ENCODE measurements around the gene ANKRD12.

ANKRD12 gene

DNA sequence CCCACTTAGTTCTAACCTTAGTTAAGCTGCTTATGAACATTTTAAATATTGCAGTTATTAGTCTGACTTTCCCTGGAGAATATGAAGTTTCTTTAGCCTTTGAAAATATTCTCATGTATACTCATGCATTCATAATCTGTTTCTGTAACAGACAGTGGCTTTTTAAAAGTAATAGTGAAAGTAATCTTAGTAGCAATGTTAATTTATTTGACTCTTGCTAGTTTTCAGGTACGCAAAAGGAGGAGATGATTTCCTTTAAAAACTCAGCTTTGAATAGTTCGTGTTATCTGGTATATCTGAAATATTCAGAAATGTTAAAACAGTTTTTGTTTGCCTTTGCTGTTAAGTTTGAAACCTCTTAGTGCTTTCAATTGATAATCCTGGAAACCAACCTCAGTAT lies 3.8 kb downstream of the ANKRD12 start:
- Histone ChIP-seq H3K27me3 (no peaks in the 10 kb centered on the region), H3K27ac (peak overlapping the region; percentile 35 to 96), H3K36me3 (no peaks in the 10 kb centered on the region), H3K9me3 (no peaks in the 10 kb centered on the region), H3K4me3 (no peak overlapping the region), H3K4me1 (peaks cover 0 to 65% (median 36%) of the 10 kb centered on the region in 4 donors)
- TF ChIP-seq, protein P1, sequence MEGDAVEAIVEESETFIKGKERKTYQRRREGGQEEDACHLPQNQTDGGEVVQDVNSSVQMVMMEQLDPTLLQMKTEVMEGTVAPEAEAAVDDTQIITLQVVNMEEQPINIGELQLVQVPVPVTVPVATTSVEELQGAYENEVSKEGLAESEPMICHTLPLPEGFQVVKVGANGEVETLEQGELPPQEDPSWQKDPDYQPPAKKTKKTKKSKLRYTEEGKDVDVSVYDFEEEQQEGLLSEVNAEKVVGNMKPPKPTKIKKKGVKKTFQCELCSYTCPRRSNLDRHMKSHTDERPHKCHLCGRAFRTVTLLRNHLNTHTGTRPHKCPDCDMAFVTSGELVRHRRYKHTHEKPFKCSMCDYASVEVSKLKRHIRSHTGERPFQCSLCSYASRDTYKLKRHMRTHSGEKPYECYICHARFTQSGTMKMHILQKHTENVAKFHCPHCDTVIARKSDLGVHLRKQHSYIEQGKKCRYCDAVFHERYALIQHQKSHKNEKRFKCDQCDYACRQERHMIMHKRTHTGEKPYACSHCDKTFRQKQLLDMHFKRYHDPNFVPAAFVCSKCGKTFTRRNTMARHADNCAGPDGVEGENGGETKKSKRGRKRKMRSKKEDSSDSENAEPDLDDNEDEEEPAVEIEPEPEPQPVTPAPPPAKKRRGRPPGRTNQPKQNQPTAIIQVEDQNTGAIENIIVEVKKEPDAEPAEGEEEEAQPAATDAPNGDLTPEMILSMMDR (IDR thresholded peaks at IDR 0.05): no peak
- intact Hi-C loops (cut with DNase I; ENCODE audit: low total_unique reads): no loop called here
- no peak for DNase-seq

DNA sequence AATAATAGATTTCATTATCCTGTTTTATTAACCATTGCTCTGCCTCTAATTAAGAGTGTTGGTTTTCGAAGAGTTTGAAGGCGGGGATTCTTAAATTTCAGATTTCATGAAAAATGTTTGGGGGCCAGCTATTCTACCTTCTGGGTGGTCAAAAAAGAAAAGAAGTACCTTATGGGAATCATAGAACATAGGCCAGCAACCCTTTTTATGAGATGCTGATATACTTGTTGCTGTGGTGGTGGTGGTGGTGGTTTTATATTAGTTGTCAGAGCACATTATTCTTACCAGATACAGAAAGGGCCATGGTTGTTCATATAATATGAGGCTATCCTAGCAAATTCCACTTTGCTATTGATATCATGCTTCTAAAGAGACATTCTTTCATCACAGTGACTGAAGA lies 4.4 kb downstream of the ANKRD12 start:
- TF ChIP-seq, protein P1 (IDR thresholded peaks at IDR 0.05): no peak
- no peaks in the 10 kb centered on the region for H3K9me3 ChIP-seq
- no peak for DNase-seq
- no peak overlapping the region for H3K4me3 ChIP-seq
- intact Hi-C loops (cut with DNase I; ENCODE audit: low total_unique reads): no loop called here
- H3K27ac ChIP-seq: peak overlapping the region; percentile 4 to 96
- H3K4me1 ChIP-seq: peaks cover 0 to 67% (median 39%) of the 10 kb centered on the region in 4 donors
- H3K36me3 ChIP-seq: no peaks in the 10 kb centered on the region
- H3K27me3 ChIP-seq: no peaks in the 10 kb centered on the region

GRCh38 chr18:9146224-9146623 lies 9.6 kb downstream of the ANKRD12 start:
- H3K27ac ChIP-seq: peak overlapping the region; percentile 22 to 31
- H3K9me3 ChIP-seq: no peaks in the 10 kb centered on the region
- no peaks in the 10 kb centered on the region for H3K27me3 ChIP-seq
- intact Hi-C loops (cut with DNase I; ENCODE audit: low total_unique reads): loop anchor here (5.0 kb wide), 1 partner anchor 449 kb away; no protein-coding TSS in a partner anchor
- no peaks in the 10 kb centered on the region for H3K36me3 ChIP-seq
- H3K4me3 ChIP-seq: no peak overlapping the region
- H3K4me1 ChIP-seq: peaks cover 0 to 90% (median 44%) of the 10 kb centered on the region in 4 donors
- TF ChIP-seq, protein P1 (IDR thresholded peaks at IDR 0.05): no peak
- DNase-seq: no peak

GRCh38 chr18:9147440-9148202 lies 11.0 kb downstream of the ANKRD12 start:
- Histone ChIP-seq H3K4me1 (peaks cover 0 to 89% (median 38%) of the 10 kb centered on the region in 4 donors), H3K9me3 (no peaks in the 10 kb centered on the region), H3K27ac (peak overlapping the region in 1 of 2 donors; percentile 22), H3K36me3 (no peaks in the 10 kb centered on the region), H3K27me3 (no peaks in the 10 kb centered on the region), H3K4me3 (no peak overlapping the region)
- TF ChIP-seq, protein P1 (IDR thresholded peaks at IDR 0.05): peak; percentile 70 to 83
- DNase-seq: no peak
- intact Hi-C loops (cut with DNase I; ENCODE audit: low total_unique reads): loop anchor here (1.0 to 5.0 kb wide), 2 partner anchors 74 to 450 kb away; no protein-coding TSS in a partner anchor

DNA sequence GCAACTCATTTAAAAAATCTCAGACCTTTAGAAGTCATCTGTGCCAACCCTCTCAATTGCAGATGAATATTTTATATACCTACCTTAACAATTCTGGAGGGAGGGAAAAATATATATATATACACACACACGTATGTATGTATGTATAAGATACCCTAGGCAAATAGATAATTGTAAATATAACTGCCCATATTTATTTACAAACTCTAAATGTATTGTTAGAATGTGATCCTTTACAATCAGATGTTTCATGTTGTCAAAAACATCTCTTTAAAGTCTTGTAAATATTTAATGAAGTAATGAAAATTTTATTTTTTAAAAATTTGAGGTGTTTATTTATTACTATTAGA lies 11.6 kb downstream of the ANKRD12 start:
- peaks cover 0 to 89% (median 39%) of the 10 kb centered on the region in 4 donors for H3K4me1 ChIP-seq
- intact Hi-C loops (cut with DNase I; ENCODE audit: low total_unique reads): loop anchor here (1.0 to 5.0 kb wide), 2 partner anchors 75 to 451 kb away; no protein-coding TSS in a partner anchor
- TF ChIP-seq, protein P1 (IDR thresholded peaks at IDR 0.05): peak in 1 of 2 experiments; percentile 14

More for the DNA sequence above, 11.6 kb downstream of the ANKRD12 start:
- H3K4me3 ChIP-seq: no peak overlapping the region
- DNase-seq: no peak
- no peaks in the 10 kb centered on the region for H3K9me3 ChIP-seq
- no peaks in the 10 kb centered on the region for H3K27me3 ChIP-seq
- no peaks in the 10 kb centered on the region for H3K36me3 ChIP-seq
- H3K27ac ChIP-seq: no peak overlapping the region

All from tibial artery (tissue), 4 donors.